Activated CD4-positive, alpha-beta T cell treated with anti-CD3 and anti-CD28 coated beads, Interleukin-10, Interleukin-2, amounts not matched to agents 100 ng/mL and 50 ng/mL, durations not matched to agents 16 hours and 8 hours (primary cell): ENCODE measurements around the gene LTBP2.

ENCODE experiments used
- DNase-seq: peaks from one replicate; pipeline ENCODE4 v3.0.0-alpha.2; 2020

The LTBP2 gene

GRCh38 chr14:74610866-74611649, 979 bp downstream of the LTBP2 start:
- no peak for DNase-seq

GRCh38 chr14:74610199-74610865, 1.7 kb downstream of the LTBP2 start:
- no peak for DNase-seq

DNA sequence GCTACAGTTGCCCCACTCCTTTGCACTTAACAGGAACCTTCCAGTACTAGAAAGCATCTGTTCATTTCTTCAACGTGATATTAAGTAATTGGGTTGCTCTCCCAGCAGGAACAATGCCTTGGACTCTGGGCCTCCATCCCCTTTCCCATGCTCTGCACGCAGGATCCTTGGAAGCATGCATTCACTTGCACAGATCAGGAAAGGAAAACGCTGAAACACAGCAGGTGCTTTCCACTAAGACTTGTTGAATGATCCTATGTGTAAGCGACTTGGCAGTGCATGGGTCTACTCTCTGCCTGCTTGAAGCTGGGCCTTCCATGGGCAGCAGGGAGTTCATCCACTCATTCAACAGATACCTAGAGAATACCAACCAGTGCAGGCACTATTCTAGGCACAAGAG, 2.3 kb downstream of the LTBP2 start:
- no peak for DNase-seq

GRCh38 chr14:74608959-74609611, 3.0 kb downstream of the LTBP2 start:
- peak; percentile 87 for DNase-seq

DNA sequence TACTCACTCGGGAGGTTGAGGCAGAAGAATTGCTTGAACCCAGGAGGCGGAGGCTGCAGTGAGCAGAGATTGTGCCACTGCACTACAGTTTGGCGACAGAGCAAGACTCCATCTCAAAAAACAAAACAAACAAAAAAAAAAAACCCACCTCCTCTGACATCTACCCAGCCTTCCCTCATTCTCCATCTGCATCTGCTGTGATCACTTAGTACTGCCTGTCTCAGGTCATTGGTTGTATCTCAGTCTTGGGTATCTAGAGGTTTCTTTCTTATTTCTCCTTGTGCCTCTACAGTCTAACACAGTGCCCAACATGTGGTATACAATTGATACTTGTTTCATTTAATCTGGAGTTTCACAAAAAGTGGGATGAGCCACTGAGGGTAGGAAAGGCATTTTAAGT, 5.3 kb downstream of the LTBP2 start:
- DNase-seq = no peak

- no peak for DNase-seq
Observed at GRCh38 chr14:74605531-74606223, 6.4 kb downstream of the LTBP2 start.

DNA sequence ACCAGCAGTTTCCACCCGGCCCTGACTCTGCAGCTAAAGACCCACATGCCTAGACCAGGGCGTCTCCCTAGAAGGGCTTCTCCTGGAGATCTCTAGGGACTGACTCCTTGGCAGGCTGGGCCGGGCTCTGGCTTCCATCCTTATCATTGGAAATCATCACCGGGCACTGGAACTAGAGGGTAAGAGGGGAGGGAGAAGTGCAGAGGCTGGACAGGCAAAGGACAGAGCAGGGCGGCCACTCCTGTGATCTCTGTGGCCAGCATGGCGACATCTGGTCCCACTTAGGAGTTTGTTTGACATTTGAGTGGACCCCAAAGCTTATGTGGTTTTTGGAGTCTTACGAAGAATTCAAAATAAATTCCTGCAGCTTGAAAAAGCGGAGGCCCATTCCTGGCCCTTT, 7.1 kb downstream of the LTBP2 start:
- no peak for DNase-seq

DNA sequence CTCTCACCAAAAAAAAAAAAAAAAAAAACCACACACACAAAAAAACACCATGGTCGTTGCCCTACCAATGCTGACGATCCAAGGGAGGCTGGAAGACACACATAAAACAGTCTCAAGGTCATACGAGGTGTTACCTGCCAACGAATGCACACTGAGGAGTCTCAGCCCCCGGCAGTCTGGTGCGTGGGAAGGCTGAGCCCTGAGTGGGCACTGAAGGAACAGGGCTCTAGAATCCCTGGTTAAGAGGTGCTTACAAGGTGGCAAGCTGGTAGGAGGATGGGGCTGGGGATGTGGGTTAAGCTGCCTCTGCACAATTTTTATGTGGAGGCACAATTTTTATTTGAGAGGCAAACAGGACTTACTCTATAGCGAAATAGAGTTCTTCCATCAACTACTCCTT, 7.9 kb downstream of the LTBP2 start:
- DNase-seq = no peak

GRCh38 chr14:74601982-74602381, 10.1 kb downstream of the LTBP2 start:
- no peak for DNase-seq

DNA sequence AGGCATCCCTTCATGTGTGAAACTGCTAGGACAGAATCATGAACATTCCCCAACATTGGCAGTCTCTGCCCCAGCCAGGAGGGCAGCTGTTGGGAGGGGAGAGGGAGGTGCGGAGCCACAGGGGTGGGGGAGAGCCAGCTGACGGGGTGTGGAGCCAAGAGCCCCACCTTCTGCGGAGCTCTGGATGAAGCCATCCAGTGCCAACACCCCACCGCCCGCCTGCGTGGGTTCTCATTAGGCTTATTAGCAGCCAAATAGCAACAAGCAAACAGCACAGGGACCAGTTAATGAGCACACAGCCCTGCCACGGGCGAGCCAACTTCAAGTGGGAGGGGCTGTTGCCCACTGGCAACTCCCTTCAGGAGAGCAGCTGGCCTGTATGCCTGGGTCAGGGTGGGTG, 12.1 kb downstream of the LTBP2 start:
- no peak for DNase-seq

- DNase-seq = no peak
Observed at GRCh38 chr14:74599321-74599761, 12.7 kb downstream of the LTBP2 start.

- no peak for DNase-seq
Observed at GRCh38 chr14:74596741-74597450, 15.1 kb downstream of the LTBP2 start.

- no peak for DNase-seq
Observed at GRCh38 chr14:74595006-74595735, 16.9 kb downstream of the LTBP2 start.

DNA sequence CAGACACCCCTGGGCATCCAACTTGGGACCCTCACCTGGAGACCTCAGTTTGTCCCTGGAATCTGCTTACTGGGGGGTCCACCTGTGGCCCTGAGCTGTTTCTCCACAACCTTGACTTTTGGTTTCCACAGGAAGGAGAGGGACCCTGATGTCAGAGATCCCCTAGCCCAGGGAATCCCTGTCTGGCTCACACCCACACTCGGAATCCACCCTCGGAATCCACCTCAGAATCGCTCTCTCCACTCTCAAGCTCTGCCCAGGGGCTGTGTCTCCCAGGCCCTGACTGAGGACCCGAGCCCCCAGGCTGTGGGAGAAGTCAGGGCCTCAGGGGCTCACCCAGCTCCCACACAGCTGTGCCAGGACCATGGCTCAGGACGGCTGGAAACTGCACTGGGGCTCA, 17.4 kb downstream of the LTBP2 start:
- no peak for DNase-seq

GRCh38 chr14:74594029-74594428, 18.0 kb downstream of the LTBP2 start:
- DNase-seq = no peak

DNA sequence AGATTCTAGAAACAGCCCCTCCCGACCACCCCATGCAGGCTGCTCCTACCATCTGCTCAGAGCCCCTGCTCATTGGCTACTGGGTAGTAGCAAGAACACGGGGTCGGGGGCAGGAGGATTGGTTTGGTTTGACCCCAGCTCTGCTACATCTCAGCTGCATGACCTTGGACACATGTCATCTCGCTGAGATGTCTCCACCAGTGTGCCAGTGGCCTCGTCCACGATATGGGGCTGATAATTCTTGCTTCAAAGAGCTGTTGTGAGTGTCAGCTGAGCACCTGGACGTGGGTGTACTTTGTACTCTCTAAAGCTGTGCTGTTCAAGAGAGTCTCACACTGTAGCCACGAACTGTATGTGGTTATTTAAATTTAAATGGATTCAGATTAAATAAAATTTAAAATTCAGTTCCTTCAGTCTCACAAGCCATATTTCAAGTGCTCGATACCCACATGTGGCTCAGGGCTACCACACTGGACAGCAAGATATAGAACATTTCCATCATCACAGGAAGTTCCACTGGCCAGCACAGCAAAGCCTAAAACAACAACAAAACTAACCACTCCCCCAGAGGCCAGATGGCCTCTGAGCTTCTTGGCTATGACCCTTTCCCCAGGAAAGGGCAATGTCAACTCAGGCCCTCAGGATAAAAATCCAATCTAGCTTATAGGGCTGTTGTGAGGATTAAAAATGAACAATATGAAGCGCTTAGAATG, 18.6 kb downstream of the LTBP2 start:
- no peak for DNase-seq

DNA sequence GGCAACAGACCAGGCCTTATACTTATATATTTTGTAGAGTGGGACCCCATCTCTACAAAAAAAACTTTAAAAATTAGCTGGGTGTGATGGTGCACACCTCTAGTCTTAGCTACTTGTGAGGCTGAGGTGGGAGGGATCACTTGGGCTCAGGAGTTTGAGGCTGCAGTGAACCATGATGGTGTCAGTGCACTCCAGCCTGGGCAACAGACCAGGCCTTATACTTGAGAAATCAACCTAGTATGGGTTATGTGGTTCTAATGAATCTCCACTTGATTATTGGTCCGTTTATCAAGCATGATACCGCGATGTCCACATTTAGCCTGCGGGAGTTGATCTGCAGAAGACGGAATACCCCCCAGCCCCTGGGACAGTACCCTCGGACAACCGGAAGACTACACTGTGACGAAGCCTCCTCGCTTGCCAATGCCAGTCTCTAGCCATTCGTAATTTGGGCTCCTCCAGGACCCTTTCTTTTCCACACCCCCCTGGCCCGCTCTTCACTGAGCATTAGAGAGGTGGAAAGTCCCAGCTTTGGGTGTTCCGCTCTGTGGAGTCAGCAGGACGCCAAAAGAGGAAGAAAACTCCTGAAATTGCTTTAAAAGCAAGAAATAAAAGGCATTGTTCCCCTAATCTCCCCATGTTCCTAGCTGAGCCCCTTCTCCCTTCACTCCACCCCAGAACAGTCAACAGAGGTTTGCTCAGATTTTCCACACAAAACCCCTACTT, 19.4 kb downstream of the LTBP2 start:
- no peak for DNase-seq

GRCh38 chr14:74591899-74592298, 20.1 kb downstream of the LTBP2 start:
- DNase-seq = no peak

DNA sequence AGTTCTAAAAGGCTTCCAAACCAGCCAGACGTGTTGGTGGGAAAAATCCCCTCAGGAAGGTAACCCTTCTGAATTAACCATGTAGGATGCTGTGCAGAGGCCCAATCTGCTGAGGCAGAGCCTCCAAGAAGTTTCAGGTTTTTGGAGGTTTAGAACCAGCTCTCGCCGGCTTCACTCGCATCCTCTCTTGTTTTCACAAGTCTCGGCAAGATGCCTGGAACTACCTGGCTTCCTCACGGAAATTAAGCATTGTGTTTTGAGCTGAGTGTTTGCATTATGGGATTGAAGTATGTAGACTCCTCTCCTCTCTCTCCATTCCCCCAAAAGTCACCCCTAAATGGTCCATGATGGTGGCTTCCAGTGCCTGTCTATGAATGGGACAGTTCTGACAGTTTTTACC, 20.6 kb downstream of the LTBP2 start:
- no peak for DNase-seq

GRCh38 chr14:74589291-74589879, 22.7 kb downstream of the LTBP2 start:
- no peak for DNase-seq
